Suprapubic skin (tissue), 4 donors: ENCODE results near the gene WASF2.

Experiments
- POLR2A ChIP-seq, 2 donors: fragments of 450-650 bp; IDR thresholded peaks; one replicate each; pipeline ENCODE4 v1.6.1; 2017; ENCODE audit warnings: antibody characterized with exemption in 2 of 2, mild to moderate bottlenecking in 2 of 2, moderate library complexity in 2 of 2
- POLR2AphosphoS5 ChIP-seq, 3 donors: sonication (generic); formaldehyde crosslinking; IDR thresholded peaks; one replicate each; pipeline ENCODE4 v1.6.1; 2017; ENCODE audit warnings: antibody characterized with exemption in 3 of 3
- TF ChIP-seq, protein P1 (sequence below), 2 donors: fragments of 200-600 bp in 1 of 2; fragments of 450-650 bp in 1 of 2; sonication (generic) in 1 of 2; IDR thresholded peaks; one replicate each; pipeline ENCODE4 v1.5.1; 2016 to 2019; ENCODE audit warnings: antibody characterized with exemption in 2 of 2, mild to moderate bottlenecking in 1 of 2, moderate library complexity in 1 of 2

GRCh38 chr1:27414091-27414490, 75.9 kb downstream of the WASF2 start:
- TF ChIP-seq POLR2A (IDR thresholded peaks at IDR 0.05) (no peak), POLR2AphosphoS5 (IDR thresholded peaks at IDR 0.05) (no peak)
- TF ChIP-seq, protein P1, sequence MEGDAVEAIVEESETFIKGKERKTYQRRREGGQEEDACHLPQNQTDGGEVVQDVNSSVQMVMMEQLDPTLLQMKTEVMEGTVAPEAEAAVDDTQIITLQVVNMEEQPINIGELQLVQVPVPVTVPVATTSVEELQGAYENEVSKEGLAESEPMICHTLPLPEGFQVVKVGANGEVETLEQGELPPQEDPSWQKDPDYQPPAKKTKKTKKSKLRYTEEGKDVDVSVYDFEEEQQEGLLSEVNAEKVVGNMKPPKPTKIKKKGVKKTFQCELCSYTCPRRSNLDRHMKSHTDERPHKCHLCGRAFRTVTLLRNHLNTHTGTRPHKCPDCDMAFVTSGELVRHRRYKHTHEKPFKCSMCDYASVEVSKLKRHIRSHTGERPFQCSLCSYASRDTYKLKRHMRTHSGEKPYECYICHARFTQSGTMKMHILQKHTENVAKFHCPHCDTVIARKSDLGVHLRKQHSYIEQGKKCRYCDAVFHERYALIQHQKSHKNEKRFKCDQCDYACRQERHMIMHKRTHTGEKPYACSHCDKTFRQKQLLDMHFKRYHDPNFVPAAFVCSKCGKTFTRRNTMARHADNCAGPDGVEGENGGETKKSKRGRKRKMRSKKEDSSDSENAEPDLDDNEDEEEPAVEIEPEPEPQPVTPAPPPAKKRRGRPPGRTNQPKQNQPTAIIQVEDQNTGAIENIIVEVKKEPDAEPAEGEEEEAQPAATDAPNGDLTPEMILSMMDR (IDR thresholded peaks at IDR 0.05) = no peak
